Activated CD4-positive, alpha-beta T cell treated with anti-CD3 and anti-CD28 coated beads for 24 hours (primary cell): ENCODE results near the gene USP13.

Experiments used
- DNase-seq, 2 donors: peaks; one replicate each; pipeline ENCODE4 v3.0.0-alpha.2; 2020; ENCODE audit warnings: low read depth in 2 of 2

The USP13 gene

DNA sequence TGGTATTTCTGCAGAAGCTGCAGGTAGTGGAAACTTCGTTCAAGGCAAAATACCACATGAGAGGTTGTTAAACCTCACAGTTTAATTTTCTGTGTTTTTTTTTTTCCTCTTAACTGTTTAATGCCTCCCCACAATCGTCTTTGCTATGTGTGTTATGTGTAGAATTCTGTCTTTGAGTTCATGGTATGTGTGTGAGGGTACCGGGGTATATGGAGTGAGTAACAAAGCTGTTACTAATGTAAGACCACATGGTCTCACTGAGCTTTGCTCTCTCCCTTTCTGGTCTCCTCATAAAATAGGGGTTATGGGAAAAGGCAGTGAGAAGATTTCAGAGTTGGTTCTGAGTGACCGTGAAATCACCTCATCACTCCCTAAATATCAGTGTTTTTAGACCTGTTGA, 143.6 kb downstream of the USP13 start:
- no peak for DNase-seq

DNA sequence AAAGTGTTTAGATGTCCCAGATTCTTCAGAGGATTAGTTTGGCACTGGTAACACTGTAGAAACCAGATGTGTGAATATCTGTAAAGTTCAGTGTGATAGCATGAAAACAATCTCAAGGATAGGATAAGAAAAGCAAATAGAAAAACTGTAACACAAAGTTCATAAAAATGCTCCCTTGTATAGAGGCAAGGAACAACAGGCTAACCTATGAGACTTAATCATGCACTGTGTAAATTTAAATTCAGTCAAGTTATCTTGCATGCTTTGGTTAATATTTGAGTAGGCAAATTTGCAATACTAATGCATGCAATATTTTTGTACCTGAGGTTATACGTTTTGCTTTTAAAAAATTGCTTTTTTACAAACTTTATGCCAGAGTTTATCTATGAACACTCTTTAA, 144.4 kb downstream of the USP13 start:
- no peak for DNase-seq

DNA sequence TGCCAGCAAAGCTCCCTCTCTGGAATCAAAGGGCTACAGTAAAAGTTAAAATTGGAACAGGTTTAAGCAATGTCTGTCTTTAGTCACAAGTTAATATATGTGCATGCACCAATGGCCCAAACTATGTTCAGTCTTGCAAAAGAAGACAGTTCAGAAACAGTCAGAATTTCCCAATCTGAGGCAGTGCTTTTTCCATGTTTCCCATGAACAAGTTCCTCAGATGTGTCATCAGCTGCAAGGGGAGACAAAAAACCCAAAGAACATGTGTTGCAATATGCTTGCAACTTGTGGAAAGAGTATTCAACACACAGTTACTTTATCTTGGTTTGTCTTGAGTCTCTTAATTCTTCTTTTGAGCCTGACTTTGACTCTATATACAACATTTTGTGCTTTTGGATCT, 148.4 kb downstream of the USP13 start:
- DNase-seq = no peak

DNA sequence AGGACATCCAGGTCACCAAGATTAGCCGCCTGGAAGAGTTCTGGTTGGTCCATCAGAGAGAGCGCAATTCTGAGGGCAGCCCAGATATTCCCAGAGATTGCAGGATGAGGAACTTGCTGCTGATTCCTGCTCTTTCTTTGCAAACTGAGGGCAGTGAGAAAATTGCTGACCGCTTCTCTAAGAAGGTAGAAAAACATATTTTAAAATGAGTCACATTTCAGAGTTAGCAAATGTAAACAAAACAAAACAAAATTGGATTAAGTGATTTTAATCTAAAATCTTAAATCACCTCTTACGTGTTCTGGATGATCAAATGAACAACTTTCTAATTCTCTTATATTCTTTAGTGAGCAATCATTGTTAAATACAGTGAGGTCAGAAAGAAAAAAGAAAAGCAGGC, 149.0 kb downstream of the USP13 start:
- no peak for DNase-seq

DNA sequence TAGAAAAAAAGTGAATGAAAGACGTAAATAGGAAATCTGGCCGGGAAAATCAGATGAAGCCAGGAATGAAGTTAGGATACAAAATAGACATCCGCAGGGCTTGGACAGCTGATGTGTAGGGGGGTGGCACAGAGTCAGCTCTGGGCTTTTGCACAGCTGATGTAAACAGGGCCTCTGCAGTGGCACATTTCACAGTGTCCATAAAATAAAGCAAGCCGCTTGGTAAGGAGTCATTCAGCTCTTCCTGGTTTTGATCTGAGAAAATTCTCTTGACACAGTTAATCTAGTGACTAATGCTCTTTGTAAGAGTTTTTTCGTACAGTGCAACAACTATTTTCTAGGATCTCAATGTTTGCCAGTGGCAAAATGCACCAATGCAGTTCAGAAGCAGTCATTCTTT, 153.3 kb downstream of the USP13 start:
- DNase-seq = no peak

DNA sequence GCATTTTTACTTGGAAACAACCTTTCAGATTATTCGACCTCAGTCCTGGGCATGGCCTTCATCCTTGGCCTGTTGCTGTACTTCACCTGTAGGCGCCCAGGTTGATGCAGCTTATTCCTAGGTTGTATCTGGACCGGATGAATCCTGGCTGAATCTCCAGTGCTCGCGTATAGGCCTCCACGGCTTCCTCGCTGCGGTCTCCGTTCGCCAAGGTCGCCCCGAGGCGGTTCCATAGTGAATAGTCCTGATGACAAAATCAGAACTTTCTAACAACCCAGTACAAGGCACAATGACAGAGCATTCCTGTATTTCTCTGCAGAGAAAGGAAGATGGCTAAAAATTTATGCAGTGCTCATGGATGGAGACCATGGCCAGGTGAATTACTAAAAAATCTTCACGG, 154.7 kb downstream of the USP13 start:
- no peak for DNase-seq

DNA sequence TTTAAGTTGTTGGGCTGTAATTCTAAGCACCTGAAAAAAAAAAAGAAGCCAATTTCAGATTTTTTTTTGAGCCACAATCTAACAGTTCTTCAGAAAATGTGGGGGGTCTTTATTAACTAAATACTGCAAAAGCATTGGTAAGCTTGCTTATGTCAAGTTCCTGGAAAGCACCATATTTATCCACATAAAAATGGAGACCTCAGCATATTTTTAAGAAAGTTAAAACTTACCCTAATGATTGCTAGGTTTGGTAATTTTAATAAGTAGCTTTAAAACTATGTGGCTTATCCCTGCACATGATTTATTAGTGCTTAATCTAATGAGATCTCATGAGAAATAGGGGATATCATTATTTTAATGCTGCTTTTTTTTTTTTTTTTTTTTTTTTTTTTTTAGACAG, 156.8 kb downstream of the USP13 start:
- DNase-seq = no peak

DNA sequence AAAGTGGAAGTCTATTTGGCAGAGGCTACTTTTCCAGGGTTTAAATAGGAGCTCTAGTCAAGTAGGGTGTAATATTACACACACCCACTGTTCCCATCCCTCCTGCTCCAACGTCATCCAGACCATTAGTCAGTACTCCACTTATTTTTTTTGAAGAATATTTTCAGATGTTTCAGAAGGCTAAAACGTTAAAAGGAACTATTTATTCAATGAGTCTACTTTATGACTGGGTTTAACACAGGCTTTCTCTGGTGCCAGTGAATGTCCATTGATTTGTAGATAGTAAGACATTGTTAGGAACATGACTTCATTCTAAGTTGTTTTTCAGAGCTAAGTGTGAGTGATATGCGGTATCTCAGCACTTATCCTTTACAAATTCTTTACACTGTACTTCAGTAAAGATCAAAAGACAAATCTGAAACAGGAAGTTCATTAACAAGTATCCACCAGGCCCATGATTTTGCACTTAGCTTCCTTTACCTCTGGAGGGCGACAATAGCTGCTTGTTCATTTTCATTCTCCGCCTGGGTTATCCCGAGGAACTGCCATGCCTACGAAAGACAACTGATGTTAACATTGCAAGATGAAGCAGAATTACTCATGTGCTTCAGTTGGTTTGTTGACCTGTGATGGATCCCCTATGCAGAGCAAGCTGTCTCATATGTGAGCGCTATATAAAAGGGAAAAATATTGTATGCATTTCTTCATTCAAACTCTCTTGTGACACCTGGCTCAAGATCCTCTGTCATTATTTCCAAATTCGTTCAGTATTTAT, 158.7 kb downstream of the USP13 start:
- no peak for DNase-seq

DNA sequence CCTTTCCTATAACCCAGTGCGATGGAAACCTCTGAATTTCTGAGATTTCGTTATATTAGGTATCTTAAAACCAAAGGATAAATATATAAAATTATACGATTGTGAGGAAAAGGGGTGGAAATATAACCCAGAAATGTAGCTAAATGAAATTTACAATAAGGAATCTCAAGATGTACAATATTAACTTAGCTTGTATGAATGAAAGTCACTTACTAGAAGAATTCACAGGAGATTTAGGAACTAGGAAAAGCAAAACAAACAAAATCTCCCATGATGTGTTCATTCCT, 159.2 kb downstream of the USP13 start:
- no peak for DNase-seq

DNA sequence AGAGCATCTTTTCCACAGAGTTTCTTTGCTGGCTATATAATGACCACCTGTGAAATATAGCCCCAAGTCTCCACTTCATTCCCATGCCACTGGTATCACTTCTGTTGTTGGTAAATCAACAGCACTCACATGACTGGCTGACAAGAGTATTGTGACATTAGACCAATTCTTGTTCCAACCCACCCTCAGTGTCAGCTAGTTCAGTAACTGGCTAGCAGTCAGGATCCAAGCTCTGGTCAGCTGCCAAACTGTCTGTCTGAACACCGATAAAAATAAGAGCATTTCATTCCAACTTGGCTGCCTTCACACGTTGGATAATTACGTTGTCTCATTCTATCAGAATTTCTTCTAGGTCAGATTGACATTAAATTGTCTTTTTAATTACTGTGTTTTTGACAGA, 166.5 kb downstream of the USP13 start:
- DNase-seq = no peak

DNA sequence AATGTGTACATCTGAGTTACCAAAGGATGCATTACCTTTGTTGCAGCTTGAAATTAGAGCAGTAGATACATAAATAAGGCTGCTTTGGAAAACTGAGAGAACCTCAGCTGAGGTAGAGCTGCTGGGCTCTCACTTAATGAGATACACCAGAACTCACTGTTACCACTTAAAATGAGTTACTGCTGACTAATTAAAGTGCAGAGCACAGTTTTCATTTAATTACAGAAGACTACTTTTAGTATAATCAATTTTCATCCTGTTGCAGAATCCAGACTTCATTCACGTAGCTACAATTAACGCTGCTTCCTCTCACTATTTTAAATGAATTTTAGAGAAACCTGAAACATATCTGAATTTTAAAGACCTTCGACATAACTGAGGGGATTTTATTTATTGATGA, 169.5 kb downstream of the USP13 start:
- no peak for DNase-seq

DNA sequence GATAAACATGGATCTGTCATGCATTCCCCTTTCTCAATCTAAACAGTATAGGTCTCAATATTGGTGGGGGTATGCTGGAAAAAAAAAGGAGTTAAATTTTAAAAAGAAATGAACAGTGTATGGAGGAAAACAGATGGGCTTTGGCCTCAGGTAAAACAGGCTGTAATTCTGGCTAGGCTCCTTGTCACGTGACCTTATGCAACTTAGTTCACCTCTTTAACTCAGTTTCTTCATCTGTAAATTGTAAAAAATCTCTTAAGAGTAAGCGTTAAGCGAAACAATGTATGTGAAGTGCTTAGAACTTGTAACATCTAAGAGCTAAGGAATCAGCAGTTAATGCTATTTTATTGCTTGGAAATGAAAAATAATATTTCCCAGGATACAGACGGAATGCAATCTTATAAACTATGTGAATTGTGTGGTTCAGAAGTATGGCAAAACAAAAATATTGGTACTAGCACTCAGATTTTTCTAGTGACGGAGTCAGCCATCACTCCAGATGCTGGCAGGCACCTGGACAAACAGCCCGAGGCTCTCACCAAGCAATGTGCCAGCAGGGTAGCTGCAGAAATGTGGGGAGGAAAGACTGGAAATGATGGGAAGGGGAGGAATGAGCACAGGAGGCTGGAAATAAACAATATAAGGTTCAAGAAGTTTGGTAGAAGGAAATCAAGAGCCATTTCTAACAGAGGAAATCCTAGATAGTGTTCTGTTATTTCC, 172.8 kb downstream of the USP13 start:
- no peak for DNase-seq

DNA sequence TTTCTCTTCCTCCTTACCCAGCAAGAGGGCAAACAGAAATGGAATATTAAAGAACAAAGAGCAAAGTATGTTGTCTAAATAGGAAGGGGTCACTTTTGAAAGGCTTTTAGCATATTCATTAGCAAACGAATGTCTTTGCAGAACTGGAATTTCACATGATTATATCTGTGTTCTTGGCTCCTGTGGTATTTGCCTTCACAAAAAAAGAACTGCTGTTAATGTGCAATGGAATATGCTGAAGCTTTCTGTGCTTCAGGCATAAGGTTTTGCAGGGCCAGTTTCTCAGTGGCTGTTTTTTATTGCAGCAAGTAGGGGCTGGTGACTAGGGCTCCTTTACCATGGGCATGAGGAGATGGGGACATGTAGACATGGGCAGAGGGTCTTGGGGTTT, 173.4 kb downstream of the USP13 start:
- DNase-seq = no peak

DNA sequence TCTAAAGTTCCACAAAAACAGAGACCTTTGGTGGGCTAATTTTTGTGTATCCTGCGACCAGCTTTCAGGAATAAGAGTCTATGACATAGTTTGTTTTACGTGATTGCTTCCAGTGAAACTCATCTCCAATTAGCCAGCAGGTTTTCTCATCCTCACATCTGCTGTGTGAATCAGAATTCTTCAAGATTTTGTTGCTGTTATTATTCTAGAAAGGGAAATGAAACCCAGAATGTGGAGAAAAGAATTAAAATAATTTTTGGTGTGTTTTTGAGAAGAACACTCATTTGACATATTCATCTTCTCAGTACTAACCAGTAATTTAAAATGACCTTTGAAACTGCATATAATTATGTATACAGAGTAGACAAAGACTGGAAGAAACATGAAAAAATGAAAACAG, 175.9 kb downstream of the USP13 start:
- DNase-seq = no peak

DNA sequence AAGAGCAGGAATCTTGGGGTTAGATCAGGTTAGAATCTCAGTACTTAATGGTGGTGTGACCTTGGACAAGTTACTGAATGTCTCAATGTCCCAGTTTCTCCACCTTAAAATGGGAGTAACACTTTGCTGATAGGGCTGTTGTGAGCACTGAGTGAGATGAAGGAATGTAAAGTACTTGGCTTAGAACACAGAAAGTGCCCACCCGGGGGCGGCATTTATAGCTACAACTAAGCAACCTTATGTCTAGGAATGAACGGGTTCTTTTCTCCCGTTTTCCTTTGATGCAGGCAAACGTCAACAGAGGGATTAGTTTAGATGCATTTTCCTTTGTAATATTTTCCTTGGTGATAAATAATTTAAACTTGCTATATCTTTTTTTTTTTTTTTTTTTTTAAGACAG, 176.6 kb downstream of the USP13 start:
- DNase-seq = no peak

DNA sequence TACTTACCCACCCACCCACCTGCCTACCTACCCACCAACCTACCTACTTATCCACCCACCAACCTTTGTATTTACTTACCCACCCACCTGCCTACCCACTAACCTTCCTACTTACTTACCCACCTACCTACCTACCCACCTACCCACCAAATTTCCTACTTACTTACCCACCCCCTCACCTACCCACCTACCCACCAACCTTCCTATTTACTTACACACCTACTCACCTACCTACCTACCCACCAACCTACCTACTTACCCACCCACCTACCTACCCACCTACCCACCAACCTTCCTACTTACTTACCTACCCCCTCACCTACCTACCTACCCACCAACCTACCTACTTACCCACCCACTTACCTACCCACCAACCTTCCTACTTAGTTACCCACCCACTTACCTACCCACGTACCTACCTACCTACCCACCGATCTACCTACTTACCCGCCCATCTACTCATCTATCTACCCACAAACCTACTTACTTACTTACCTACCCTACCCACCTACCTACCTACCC, 179.6 kb downstream of the USP13 start:
- DNase-seq = no peak

DNA sequence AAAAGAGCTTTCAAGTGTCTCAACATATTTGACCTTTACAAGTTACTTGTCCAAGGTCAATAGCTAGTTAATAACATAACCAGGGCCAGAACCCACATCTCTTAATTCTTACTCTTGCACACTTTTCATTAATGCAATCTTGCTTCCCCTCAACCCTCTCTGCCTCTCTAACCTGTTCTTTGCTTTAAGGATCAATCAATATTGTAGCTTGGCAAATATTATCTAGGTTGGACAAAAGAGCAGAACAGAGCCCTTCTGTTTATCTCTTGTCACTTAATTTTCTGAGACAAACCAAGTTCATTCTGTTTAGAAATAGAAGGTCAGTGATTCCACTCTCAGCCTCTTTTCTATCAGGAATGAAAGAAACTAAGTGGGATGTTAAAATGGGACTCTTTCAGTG, 180.5 kb downstream of the USP13 start:
- DNase-seq = no peak

DNA sequence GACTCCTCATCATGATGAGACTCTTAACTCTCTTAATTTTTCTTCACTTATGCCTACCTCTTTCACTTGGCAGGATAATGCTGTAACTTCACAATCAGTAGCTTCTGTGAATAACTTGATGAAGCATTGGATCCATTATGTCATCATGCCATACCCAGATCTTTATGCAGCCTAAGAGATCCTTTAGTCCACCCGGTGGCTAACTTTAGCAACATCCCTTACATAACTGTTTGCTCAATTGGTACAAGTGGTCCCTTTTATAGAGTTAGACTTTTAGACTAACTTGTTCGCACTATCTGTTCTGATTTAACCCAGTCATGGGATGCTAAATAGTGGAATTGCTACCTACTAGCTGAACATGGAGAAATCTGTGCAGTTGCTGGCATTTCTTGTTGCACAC, 184.5 kb downstream of the USP13 start:
- DNase-seq = no peak
